Dermis lymphatic vessel endothelial cell (primary cell): ENCODE results near the gene HERPUD1. TPM values are rescaled to one million over a fixed set of nuclear protein-coding genes. Genes with fewer than 3 reads are reported as not detected.

ENCODE experiments used
- total RNA-seq: library from RNA; depleted of rRNA; stranded (reverse); fragments of >200 nt; gene quantifications from 2 replicates; pipeline ENCODE4 v1.2.1, GENCODE V29; 2014

The HERPUD1 gene
- total RNA-seq: 126 and 160 TPM in 2 replicates

GRCh38 chr16:56931892-56932720 lies at the start of gene HERPUD1:
Gene HERPUD1, plus strand, starts transcription at chr16:56932142. Its CDS starts 103 bp downstream, at chr16:56932245.

DNA sequence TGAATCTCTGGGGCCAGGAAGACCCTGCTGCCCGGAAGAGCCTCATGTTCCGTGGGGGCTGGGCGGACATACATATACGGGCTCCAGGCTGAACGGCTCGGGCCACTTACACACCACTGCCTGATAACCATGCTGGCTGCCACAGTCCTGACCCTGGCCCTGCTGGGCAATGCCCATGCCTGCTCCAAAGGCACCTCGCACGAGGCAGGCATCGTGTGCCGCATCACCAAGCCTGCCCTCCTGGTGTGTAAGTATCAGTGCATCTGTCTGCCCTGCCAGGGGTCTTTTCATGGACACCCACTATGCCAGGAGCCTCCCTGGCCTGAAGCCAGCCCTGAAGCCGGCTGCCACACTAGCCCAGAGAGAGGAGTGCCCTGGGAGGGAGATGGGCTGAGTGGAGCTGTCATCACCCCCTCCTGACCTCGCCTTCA lies 29.9 kb downstream of the HERPUD1 start, which contains the start of gene CETP:
TSS of gene CETP (plus strand) at position 100 of the 431 bp plus-strand sequence. CDS start at position 130, 30 bp downstream.

GRCh38 chr16:56988948-56989945 lies 57.3 kb downstream of the HERPUD1 start, which contains the start of gene NLRC5:
Gene NLRC5, plus strand, starts transcription at chr16:56989557. Its CDS starts 31,156 bp downstream, at chr16:57020713.

Other genes starting within 250 kb of the HERPUD1 start
- 8.6 and 8.7 TPM in 2 replicates for gene MT1X, start 249.7 kb upstream of the HERPUD1 start, total RNA-seq
- 51.4 and 58.7 TPM in 2 replicates for gene NUP93, start 202.0 kb upstream of the HERPUD1 start, total RNA-seq
- 0.09 TPM in 1 of 2 replicates, not detected in the other for gene SLC12A3, start 66.9 kb upstream of the HERPUD1 start, total RNA-seq
- 34.1 and 41.9 TPM in 2 replicates for gene CETP, start 29.8 kb downstream of the HERPUD1 start, total RNA-seq
- 6.4 and 11.2 TPM in 2 replicates for gene NLRC5, start 57.4 kb downstream of the HERPUD1 start, total RNA-seq
- gene CPNE2, start 160.4 kb downstream of the HERPUD1 start, total RNA-seq: 50.2 and 55.0 TPM in 2 replicates